Measurements from ENCODE around the gene SNHG17.

Gene SNHG17

DNA sequence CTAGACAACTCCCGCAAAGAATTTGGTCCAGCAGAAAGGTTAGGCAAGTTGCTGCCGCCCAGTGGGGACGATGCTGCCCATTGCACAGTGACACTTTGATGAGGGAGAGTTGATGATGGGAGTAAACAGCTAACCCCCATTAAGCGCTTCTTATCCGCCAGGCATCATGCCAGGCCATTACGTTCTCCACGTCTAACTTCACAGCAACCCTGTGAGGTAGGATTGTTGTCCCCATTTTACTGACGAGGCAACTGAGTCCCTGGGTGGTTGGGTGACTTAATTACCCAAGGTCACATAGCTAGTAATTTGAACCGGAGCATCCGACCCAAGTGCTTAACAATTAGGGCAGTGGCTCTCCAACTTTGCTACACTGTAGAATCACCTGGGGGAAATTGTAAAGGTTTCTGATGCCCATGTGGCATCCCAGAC is 38.3 kb upstream of the SNHG17 start:
- H3K27me3 ChIP-seq (ENCODE audit: insufficient read depth, poor library complexity, severe bottlenecking) = no peaks in the 10 kb centered on the region
- no peak for TF ChIP-seq CTCF (IDR thresholded peaks at IDR 0.05; ENCODE audit: insufficient read depth, low read length)
- no peak for TF ChIP-seq SPI1 (IDR thresholded peaks at IDR 0.05; ENCODE audit: borderline replicate concordance, low read depth)
- TF ChIP-seq, protein P1, sequence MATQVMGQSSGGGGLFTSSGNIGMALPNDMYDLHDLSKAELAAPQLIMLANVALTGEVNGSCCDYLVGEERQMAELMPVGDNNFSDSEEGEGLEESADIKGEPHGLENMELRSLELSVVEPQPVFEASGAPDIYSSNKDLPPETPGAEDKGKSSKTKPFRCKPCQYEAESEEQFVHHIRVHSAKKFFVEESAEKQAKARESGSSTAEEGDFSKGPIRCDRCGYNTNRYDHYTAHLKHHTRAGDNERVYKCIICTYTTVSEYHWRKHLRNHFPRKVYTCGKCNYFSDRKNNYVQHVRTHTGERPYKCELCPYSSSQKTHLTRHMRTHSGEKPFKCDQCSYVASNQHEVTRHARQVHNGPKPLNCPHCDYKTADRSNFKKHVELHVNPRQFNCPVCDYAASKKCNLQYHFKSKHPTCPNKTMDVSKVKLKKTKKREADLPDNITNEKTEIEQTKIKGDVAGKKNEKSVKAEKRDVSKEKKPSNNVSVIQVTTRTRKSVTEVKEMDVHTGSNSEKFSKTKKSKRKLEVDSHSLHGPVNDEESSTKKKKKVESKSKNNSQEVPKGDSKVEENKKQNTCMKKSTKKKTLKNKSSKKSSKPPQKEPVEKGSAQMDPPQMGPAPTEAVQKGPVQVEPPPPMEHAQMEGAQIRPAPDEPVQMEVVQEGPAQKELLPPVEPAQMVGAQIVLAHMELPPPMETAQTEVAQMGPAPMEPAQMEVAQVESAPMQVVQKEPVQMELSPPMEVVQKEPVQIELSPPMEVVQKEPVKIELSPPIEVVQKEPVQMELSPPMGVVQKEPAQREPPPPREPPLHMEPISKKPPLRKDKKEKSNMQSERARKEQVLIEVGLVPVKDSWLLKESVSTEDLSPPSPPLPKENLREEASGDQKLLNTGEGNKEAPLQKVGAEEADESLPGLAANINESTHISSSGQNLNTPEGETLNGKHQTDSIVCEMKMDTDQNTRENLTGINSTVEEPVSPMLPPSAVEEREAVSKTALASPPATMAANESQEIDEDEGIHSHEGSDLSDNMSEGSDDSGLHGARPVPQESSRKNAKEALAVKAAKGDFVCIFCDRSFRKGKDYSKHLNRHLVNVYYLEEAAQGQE (IDR thresholded peaks at IDR 0.05; ENCODE audit: insufficient replicate concordance, low read depth) = no peak
- TF ChIP-seq POLR2AphosphoS5 (IDR thresholded peaks at IDR 0.05; ENCODE audit: low read depth) = no peak
- no peak for TF ChIP-seq GABPA (IDR thresholded peaks at IDR 0.05; ENCODE audit: low read depth)
- peak; percentile 17 to 28 for DNase-seq (ENCODE audit: low read depth in 1 of 2, low spot score in 1 of 2)
- H3K27ac ChIP-seq (replicated peaks) = no peak overlapping the region; the same call in 1 of the 2 replicates
- H3K4me3 ChIP-seq (replicated peaks; ENCODE audit: insufficient read depth, low read length) = peak overlapping the region; percentile 77

DNA sequence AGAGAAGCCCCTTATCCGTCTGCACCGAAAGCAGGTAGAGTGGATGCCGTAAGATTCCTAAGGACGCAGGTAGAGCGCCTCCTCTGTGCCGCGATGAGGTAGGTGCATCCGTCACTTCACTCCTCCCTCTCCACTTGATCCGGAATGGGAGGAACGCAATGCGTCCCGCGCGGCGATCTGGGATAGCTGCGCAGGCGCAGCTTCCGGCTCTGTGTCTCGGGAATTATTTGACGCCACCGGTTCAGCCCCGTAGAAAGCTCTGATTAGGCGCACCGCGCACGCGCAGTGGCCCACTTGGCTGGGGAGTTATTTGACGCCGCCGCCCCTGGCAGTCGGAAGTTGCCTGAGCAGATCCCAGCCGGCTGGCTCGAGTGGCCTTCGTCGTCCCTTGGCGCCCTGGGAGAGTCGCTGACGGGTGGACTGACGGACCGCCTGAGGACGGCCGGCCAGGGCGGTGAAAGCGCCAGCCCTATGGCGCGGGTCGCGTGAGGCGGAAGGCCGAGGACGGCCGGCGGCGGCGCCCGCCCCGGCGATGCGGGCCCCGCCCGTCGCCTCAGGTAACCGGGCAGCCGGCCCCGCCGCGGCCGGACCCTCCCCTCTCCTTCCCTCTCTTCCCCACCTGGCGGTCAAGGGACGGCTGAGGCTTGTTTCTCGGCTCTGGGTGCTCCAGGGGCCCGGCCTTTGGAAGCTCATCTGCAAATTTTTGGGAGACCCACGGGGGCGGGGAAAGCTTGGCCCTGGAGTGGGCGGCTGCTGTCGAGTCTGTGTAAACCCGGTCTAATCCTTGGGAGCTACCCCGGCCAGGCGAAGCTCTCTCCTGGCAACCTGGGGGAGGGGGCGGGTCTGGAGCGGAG is 37.6 kb upstream of the SNHG17 start, which contains the start of gene RALGAPB:
Gene RALGAPB, plus strand, starts transcription at position 331 of the 854 bp plus-strand sequence. CDS start 15,590 bp downstream, outside the sequence.
- Histone ChIP-seq H3K27ac (replicated peaks) (peak within 1 kb of the TSS; percentile 56), H3K27me3 (ENCODE audit: insufficient read depth, poor library complexity, severe bottlenecking) (no peaks in the 10 kb centered on the region), H3K4me3 (replicated peaks; ENCODE audit: insufficient read depth, low read length) (peak within 1 kb of the TSS; percentile 77)
- DNase-seq (ENCODE audit: low read depth in 1 of 2, low spot score in 1 of 2) = peak; percentile 94 to 98
- TF ChIP-seq POLR2AphosphoS5 (IDR thresholded peaks at IDR 0.05; ENCODE audit: low read depth) (peak; percentile 85; the same call in 1 of the 2 replicates), SPI1 (IDR thresholded peaks at IDR 0.05; ENCODE audit: borderline replicate concordance, low read depth) (peak; percentile 13; the same call in 1 of the 2 replicates), CTCF (IDR thresholded peaks at IDR 0.05; ENCODE audit: insufficient read depth, low read length) (no peak), GABPA (IDR thresholded peaks at IDR 0.05; ENCODE audit: low read depth) (peak; percentile 57)
- TF ChIP-seq, protein P1 (IDR thresholded peaks at IDR 0.05; ENCODE audit: insufficient replicate concordance, low read depth) = peak; percentile 25

GRCh38 chr20:38471987-38472512 is 36.9 kb upstream of the SNHG17 start:
- DNase-seq (ENCODE audit: low read depth in 1 of 2, low spot score in 1 of 2) = no peak
- TF ChIP-seq GABPA (IDR thresholded peaks at IDR 0.05; ENCODE audit: low read depth) = no peak
- no peak for TF ChIP-seq SPI1 (IDR thresholded peaks at IDR 0.05; ENCODE audit: borderline replicate concordance, low read depth)
- no peak for TF ChIP-seq POLR2AphosphoS5 (IDR thresholded peaks at IDR 0.05; ENCODE audit: low read depth)
- TF ChIP-seq, protein P1 (IDR thresholded peaks at IDR 0.05; ENCODE audit: insufficient replicate concordance, low read depth) = no peak
- TF ChIP-seq CTCF (IDR thresholded peaks at IDR 0.05; ENCODE audit: insufficient read depth, low read length) = no peak
- H3K4me3 ChIP-seq (replicated peaks; ENCODE audit: insufficient read depth, low read length) = peak overlapping the region; percentile 77
- H3K27ac ChIP-seq (replicated peaks) = peak overlapping the region; percentile 56
- no peaks in the 10 kb centered on the region for H3K27me3 ChIP-seq (ENCODE audit: insufficient read depth, poor library complexity, severe bottlenecking)
